OCI-LY1 (cell line): Measurements from ENCODE around the gene SPATS2L.

ENCODE experiments used
- CTCF ChIP-seq: fragments of 200-600 bp; sonication (generic), shearing (Covaris generic); IDR thresholded peaks from 2 replicates; pipeline ENCODE4 v1.5.1; 2017; ENCODE audit warnings: mild to moderate bottlenecking, antibody characterized with exemption, low read length, moderate library complexity, mixed read lengths
- EZH2 ChIP-seq: fragments of 200-600 bp; sonication (generic), shearing (Covaris generic); IDR thresholded peaks from 2 replicates; pipeline ENCODE4 v1.8.0; 2017; ENCODE audit warnings: borderline replicate concordance, mixed run types, mild to moderate bottlenecking, antibody characterized with exemption, low read length, moderate library complexity, mixed read lengths

DNA sequence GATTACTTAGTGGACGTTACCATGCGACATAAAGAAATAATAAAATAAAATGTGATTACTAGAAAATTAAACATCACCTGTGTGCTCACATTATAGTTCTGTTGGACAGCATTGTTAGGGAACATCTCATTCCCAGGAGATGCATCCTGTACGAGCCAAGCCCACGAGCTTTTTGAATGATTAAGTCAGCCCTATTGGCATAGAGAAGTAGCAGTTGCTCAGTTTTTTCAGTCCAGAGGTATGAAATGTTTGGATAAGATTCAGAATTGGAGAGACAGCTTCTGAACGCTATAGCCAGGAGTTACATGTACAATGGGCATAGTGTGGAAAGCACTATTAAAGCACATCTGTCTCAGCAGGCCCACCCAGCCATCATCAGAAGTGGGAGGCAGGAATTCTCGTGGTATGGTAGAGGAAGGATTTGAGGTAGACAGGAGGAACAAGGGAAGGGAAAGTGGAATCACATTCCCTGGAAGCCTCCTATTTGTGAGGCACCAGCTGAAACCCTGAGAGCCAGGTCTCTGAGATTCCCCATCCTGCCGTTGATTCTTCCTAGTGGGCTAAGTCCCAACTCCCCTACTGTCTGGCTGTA is 8.6 kb downstream of the SPATS2L start:
- TF ChIP-seq CTCF (no peak), EZH2 (no peak)
